GOT3 (cell line): ENCODE measurements around the gene CELA1.
A peak's percentile ranks its signal among the peaks of the same experiment; 100 is the strongest.
"Not testable (repeated sequence)": the region's sequence is repeated elsewhere in the genome, so short reads cannot be mapped to it uniquely, and the experiment has no call there.

ENCODE experiments used
- DNase-seq: peaks from one replicate; lab custom pipeline; 2025; ENCODE audit warnings: mixed read lengths; lab: John Stamatoyannopoulos, UW

The CELA1 gene

DNA sequence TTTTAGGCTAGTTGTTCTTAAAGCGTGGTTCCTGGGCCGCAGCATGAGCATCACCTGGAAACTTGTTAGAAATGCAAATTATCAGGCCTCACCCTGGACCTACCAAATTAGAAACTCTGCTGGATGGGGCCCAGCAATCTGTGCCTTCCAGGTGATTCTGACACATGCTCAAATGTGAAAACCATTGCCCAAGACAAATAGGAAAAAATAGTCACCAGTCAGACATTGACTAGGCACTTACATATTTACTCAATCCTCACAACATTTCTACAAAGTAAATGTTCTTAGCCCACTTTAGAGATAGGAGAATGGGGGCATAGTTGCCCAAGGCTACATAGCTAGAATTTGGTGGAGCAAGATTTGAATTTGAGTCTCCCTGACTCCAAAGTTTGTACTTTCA is 3.3 kb downstream of the CELA1 start:
- no peak for DNase-seq

- DNase-seq, result no peak
Observed at GRCh38 chr12:51342416-51342815, 4.1 kb downstream of the CELA1 start.

DNA sequence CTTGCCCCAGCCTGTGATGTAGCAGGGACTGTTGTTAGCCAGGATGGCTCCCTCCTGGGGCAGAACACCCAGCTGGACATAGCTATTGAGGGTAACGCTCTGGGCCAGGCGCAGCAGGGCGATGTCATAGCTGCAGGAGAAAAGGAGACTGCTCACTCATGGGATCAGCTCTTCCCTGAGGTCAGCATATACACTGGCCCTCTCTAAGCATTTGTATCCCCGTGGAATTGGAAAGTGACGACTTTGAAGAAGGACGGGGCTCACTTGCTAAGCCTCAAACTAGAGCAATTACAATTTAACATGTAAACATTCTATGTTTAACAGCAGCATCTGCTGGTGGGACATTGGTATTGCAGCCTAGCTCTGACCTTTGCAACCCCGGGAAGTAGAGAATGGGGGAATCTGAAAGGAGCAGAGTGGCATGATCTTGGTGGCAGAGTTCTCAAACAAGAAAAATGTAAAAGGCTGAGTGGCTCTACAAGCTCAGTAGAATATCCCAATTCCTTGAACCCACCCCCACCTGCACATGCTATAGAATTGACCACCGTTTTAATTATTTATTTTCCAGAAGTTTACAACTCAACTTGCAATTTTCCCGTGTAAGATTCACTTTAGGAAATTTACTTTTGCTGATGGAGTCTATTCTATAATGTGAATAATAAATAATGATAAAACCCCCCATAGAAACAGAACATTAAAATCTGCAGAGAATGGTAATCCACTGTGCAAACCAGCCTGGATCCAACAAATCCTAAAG is 5.0 kb downstream of the CELA1 start:
- DNase-seq, result peak; percentile 25

GRCh38 chr12:51339750-51340149 is 6.7 kb downstream of the CELA1 start:
- DNase-seq, result no peak

- DNase-seq, result not testable (repeated sequence)
Observed at GRCh38 chr12:51337336-51337735, 9.1 kb downstream of the CELA1 start.

- no peak for DNase-seq
Observed at GRCh38 chr12:51335931-51336330, 10.5 kb downstream of the CELA1 start.

GRCh38 chr12:51334764-51335163 is 11.7 kb downstream of the CELA1 start:
- DNase-seq, result no peak

DNA sequence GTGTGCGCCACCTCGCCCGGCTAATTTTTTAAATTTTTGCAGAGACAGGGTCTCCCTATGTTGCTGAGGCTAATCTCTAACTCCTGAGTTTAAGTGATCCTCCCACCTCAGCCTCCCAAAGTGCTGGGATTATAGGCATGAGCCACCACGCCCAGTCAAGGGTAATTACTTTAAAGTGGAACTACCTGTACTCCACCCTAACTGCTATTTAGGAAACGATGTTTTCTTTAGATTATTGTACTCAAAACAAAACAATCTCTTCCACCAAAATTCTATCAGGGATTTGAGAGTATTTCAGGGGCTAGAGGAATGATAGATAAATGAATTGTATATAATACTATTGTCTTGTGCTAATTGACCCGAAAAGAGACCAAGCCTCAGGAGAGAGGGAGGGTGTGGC is 12.9 kb downstream of the CELA1 start:
- DNase-seq, result no peak

- DNase-seq, result no peak
Observed at GRCh38 chr12:51330186-51330585, 16.3 kb downstream of the CELA1 start.

DNA sequence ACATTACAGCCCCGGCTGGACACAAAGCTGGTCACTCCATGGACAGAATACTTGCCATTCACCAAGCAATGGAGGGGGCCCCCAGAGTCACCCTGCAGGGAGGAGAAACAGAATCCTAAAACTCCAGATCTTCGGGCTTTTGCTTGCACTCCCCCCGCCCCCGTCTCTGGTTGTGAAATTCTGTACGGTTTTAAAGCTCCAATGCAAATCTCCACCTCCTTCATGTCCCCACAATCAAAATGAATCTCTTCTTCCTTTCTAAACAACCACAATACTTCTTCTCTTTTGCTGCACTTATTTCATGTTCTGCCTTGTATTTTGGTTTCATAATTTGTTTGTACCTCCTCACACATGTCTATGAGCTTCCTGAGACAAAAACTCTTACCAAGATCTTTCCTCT is 16.7 kb downstream of the CELA1 start:
- no peak for DNase-seq

- DNase-seq, result no peak
Observed at GRCh38 chr12:51328587-51328986, 17.9 kb downstream of the CELA1 start.

- DNase-seq, result no peak
Observed at GRCh38 chr12:51326698-51327439, 19.6 kb downstream of the CELA1 start.

GRCh38 chr12:51324953-51325352 is 21.5 kb downstream of the CELA1 start:
- DNase-seq, result no peak

GRCh38 chr12:51323966-51324895 is 22.2 kb downstream of the CELA1 start, which contains the start of gene BIN2:
TSS of gene BIN2 (minus strand) at chr12:51324174. CDS start at chr12:51324102, 72 bp downstream.
- no peak for DNase-seq

DNA sequence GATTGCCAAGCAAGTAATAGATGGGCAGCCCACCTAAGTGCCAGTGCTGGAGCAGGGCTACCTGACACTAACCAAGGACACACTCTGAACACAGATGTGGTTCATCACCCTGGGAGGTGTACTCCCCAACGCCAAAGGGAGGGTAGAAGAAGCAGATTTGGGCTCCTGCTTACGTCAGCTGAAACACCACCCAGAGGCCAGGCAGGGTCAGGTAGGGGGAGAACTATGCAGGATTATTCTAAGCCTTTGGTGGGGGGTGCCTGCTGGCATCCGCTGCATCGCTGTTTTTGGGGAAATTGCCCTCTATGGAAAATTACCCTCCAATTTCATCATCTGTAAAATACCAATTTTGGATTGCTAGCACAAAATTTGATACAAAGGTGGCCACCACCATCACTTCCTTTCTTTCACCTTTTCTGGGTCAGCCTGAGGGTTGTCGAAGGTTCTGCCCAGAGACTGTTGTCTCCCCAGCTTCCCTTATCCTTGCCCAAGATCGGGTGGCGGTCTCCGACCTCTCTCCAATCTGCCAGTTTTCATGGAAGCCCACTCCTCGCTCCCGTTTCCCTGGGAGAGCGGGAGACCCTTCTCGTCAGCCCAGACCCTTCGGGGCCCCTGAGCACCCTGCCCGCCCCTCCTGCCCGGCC is 23.0 kb downstream of the CELA1 start:
- no peak for DNase-seq

- DNase-seq, result no peak
Observed at GRCh38 chr12:51322452-51322851, 24.0 kb downstream of the CELA1 start.

- DNase-seq, result no peak
Observed at GRCh38 chr12:51321882-51322281, 24.6 kb downstream of the CELA1 start.

- DNase-seq, result no peak
Observed at GRCh38 chr12:51320695-51321320, 25.7 kb downstream of the CELA1 start.

GRCh38 chr12:51320311-51320694 is 26.2 kb downstream of the CELA1 start:
- DNase-seq, result no peak

DNA sequence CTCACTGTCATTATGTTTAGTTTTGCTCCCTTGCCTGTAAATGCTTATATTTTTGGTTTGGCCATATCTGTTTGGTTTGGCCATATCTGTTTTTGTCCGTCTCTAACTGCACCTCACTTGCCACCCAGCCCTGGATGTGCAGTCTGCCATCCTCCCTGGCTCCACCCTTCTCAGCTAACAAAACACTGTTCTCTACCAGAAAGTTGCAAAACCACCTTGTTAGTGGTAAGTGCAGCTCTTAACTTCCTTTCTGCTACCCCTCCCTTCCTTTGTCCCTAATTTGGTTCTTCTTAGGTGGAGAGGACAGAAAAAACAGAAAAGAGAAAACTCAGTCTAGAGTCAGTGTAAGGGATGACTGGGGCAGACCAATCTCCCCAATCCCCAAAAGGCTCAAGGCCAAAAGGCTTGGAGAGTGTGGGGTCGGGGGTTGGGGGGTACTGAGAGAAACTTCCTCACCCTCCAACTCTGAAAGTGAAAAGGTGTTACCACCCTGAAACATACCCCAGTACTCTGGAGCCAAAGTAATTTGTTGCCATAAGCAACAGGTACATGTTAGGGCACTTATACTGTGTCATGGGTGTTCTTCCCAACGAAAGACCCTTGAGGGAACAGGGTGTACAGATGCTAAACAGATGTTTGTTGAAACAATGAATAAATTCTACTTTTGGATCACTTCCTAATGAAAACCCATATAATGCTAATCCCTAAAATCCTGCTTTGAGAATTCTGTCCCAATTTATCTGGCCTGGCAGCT is 27.5 kb downstream of the CELA1 start:
- no peak for DNase-seq
